A549 treated with Mapracorat at 1 μM for 4 hours (cell line): ENCODE data around the gene TCF7. TPM values are rescaled to one million over a fixed set of nuclear protein-coding genes. Genes with fewer than 3 reads are reported as not detected.

Experiments used
- total RNA-seq: library from RNA; stranded (reverse); fragments of 200-300 nt; extraction: Qiagen RNA extraction; gene quantifications from 5 replicates; pipeline ENCODE4 v1.2.3, GENCODE V29; 2022

TCF7 gene
- total RNA-seq: 10.7 to 12.3 TPM (median 11.9 TPM) in 5 replicates

DNA sequence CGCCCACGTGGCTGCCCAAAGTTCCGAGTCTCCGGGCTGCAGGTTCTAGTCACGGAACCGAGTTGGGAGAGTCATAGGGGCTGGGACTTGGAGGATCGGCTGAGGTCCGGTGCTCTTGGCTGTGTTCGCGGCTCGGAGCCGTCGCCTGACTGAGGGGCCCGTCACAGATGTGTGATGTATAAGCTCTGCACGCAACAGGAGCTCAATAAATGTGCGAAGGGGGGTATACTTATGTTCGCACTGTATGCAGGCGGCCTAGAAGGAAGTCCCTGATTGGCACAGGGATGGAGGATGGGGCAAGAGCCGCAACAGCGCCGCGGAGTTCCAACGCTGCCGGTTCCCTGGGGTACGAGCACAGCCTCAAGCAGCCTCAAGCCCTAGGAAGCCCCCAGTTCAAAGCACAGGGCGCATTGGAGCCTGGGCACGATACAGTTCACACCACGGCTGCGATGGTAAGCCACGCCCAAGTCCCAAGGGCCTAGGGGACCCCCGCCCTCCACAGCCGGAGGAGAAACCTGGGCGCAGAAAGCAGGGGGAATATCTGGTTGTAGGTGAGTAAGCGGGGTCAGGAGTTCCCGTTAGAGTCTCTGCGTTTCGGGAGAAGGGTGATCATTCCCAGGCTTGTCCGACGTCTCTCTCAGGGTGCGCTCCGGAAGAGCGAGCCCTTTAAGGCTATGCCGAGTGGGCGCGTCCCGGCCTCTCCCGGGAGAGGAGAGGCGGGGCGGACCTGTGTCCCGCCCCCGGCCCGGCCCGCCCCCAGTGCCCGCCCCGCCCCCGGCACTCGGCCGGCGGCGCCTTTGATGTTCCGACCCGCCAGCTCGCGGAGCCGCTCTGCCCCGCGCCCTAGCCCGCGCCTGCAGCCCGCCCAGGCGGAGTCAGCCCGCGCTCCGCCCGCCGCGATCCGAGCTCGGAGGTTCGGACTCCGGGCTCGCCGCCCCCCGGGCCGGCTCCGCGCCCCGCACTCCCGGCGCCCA lies at the start of gene TCF7:
TCF7 (plus strand) TSS at position 780 of the 974 bp plus-strand sequence. CDS start 226 bp downstream, outside the sequence.

DNA sequence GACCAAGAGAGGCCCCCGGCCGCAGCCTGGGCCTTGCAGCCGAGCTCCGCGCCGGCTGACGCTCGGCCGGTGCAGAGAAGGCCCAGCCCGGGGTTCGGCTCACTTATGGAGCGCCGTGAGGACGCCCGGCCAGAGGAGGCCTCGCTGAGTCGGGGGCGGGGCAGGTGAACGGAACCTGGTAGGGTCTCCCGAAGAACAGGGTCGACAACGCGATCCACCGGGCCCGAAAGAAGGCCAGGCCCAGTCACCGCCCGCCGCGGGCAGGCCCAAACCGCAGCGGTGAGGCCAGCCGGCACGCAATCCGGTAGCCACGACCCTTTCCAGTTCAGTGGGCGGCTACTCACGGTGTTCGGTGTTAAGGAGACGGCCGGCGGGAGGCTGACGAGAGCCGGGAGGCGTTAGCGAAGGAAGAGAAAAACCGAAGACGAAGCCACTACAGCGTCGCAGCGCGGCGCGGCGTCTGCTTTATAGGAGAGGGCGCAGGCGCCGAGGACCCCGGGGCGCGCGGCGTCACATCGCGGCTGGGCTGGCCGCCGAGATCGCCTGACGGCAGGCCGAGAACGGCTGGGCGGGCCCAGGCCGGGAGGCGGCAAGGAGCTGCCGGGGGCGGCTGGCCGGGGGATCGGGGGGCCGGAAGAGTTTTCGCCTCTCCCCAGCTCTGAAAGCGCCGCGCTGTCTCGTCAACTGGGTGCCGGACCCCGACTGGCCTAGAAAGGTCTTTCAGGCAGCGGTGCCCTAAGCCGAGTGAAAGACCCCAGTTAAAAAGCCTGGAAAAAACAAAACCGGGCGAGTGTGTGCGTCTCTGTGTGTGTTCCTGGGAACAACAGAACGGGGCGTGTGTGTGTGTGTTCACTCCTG lies 62.3 kb downstream of the TCF7 start, which contains the start of gene SKP1:
SKP1 (minus strand) TSS at position 440 of the 858 bp plus-strand sequence. CDS start 2,928 bp downstream, outside the sequence.

Other genes starting within 250 kb of the TCF7 start
- gene C5orf15, start 146.1 kb upstream of the TCF7 start, total RNA-seq: 44.2 to 60.7 TPM (median 53.5 TPM) in 5 replicates
- 378 to 400 TPM (median 387 TPM) in 5 replicates for gene VDAC1, start 109.7 kb upstream of the TCF7 start, total RNA-seq
- 609 to 781 TPM (median 617 TPM) in 5 replicates for gene SKP1, start 62.3 kb downstream of the TCF7 start, total RNA-seq
- 203 to 292 TPM (median 274 TPM) in 5 replicates for gene PPP2CA, start 111.4 kb downstream of the TCF7 start, total RNA-seq